ENCODE data around the gene TCERG1L. TPM values are rescaled to one million over a fixed set of nuclear protein-coding genes. Genes with fewer than 3 reads are reported as not detected.

TCERG1L gene
- total and polyA plus RNA-seq, 10 donors = 0.03 to 1.2 (median 0.30) TPM; not detected in 3

DNA sequence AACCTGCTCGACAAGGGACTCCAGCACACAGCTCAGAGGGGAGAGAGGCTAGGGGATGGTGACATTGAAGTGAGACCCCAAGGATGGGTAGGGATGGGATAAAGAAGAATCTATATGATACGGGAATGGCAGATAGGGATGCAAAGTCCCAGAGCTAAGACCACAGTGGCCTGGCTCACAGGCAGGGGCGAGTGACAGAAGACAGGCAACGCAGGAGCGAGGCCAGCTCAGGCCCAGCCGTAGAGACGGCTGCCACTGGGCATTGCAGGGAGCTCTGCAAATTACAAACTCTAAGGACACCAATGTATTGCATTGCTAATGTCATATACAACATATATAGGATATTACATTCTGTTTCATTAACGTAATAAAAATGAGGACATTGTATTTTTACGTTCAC lies 131.4 kb downstream of the TCERG1L start:
- intact Hi-C loops (cut with DNase I; ENCODE audit: low total_unique reads) = no loop called here
- DNase-seq = no peak
- TF ChIP-seq POLR2A (IDR thresholded peaks at IDR 0.05) (no peak), POLR2AphosphoS5 (IDR thresholded peaks at IDR 0.05) (no peak)
- TF ChIP-seq, protein P1, sequence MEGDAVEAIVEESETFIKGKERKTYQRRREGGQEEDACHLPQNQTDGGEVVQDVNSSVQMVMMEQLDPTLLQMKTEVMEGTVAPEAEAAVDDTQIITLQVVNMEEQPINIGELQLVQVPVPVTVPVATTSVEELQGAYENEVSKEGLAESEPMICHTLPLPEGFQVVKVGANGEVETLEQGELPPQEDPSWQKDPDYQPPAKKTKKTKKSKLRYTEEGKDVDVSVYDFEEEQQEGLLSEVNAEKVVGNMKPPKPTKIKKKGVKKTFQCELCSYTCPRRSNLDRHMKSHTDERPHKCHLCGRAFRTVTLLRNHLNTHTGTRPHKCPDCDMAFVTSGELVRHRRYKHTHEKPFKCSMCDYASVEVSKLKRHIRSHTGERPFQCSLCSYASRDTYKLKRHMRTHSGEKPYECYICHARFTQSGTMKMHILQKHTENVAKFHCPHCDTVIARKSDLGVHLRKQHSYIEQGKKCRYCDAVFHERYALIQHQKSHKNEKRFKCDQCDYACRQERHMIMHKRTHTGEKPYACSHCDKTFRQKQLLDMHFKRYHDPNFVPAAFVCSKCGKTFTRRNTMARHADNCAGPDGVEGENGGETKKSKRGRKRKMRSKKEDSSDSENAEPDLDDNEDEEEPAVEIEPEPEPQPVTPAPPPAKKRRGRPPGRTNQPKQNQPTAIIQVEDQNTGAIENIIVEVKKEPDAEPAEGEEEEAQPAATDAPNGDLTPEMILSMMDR (IDR thresholded peaks at IDR 0.05 in 8 of 11, conservative IDR thresholded peaks at IDR 0.05 in 3 of 11) = no peak
- Histone ChIP-seq H3K27ac (no peak overlapping the region), H3K36me3 (no peaks in the 10 kb centered on the region), H3K27me3 (replicated peaks in 1 of 7) (no peaks in the 10 kb centered on the region), H3K4me1 (peaks cover 0 to 9% (median 0%) of the 10 kb centered on the region in 6 donors), H3K9me3 (peaks cover 0 to 8% (median 0%) of the 10 kb centered on the region in 8 donors), H3K4me3 (no peak overlapping the region)
- WGBS, 5 donors = 75 to 91% (median 81%) methylated on average over 8 to 9 of the region's 9 CpGs

GRCh38 chr10:131179361-131179760 lies 132.2 kb downstream of the TCERG1L start:
- no peak overlapping the region for H3K27ac ChIP-seq
- H3K4me3 ChIP-seq = no peak overlapping the region
- peaks cover 0 to 8% (median 0%) of the 10 kb centered on the region in 8 donors for H3K9me3 ChIP-seq
- H3K4me1 ChIP-seq = peaks cover 0 to 9% (median 0%) of the 10 kb centered on the region in 6 donors
- 44 to 51% (median 48%) methylated on average over 10 of the region's 10 CpGs for WGBS, 5 donors
- intact Hi-C loops (cut with DNase I; ENCODE audit: low total_unique reads) = no loop called here
- TF ChIP-seq, protein P1 (IDR thresholded peaks at IDR 0.05 in 8 of 11, conservative IDR thresholded peaks at IDR 0.05 in 3 of 11) = no peak
- TF ChIP-seq POLR2A (IDR thresholded peaks at IDR 0.05) (no peak), POLR2AphosphoS5 (IDR thresholded peaks at IDR 0.05) (no peak)
- DNase-seq = peak; percentile 58
- no peaks in the 10 kb centered on the region for H3K27me3 ChIP-seq (replicated peaks in 1 of 7)
- H3K36me3 ChIP-seq = no peaks in the 10 kb centered on the region

DNA sequence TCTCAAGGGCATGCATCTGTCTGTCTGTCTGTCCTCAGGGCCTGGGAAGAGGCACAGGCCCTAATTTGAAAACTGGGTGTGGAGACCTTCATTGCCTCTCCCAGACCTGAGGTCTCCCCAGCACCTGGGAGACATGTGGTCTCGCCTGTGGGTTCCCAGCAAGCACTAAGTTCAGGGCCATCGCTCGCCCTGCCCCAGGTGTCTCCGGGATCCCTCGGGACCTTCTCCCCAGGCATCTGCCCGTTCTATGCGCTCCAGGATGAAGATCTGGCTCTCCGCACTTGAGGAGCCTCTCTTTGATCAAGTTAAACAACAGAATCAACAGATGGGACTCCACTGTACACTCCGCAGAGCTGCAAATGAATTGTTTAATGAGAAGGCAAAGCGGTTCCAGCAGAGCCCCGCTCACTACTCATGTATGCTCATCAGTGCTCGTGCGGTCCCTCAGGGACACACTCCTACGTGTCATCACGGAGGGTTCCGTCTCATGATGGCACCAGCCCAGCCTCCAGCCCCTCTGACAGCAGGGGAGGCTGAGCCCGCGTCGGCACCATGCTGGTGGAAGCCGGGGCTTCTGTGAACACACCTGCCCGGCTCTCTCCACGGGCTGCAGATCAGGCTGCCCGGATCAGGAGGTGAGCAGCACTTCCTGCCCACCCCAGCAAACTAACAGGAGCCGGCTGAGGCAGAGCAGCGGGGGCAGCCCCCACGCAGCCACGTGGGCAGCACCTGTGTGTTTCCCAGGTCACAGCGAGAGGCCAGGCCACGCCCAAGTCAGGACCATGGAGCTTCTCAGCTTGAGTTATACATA lies 132.8 kb downstream of the TCERG1L start:
- TF ChIP-seq, protein P1 (IDR thresholded peaks at IDR 0.05 in 8 of 11, conservative IDR thresholded peaks at IDR 0.05 in 3 of 11) = no peak
- TF ChIP-seq POLR2A (IDR thresholded peaks at IDR 0.05) (no peak), POLR2AphosphoS5 (IDR thresholded peaks at IDR 0.05) (no peak)
- Histone ChIP-seq H3K9me3 (peaks cover 0 to 8% (median 0%) of the 10 kb centered on the region in 8 donors), H3K27me3 (replicated peaks in 1 of 7) (no peaks in the 10 kb centered on the region), H3K4me3 (no peak overlapping the region), H3K27ac (no peak overlapping the region), H3K4me1 (peaks cover 0 to 9% (median 0%) of the 10 kb centered on the region in 6 donors), H3K36me3 (no peaks in the 10 kb centered on the region)
- intact Hi-C loops (cut with DNase I; ENCODE audit: low total_unique reads) = no loop called here
- WGBS, 5 donors = 77 to 86% (median 85%) methylated on average over 21 to 29 of the region's 29 CpGs
- DNase-seq = peak; percentile 71
